ENCODE measurements around the gene PRR13.
"Not testable (repeated sequence)": the region's sequence is repeated elsewhere in the genome, so short reads cannot be mapped to it uniquely, and the experiment has no call there.

PRR13 gene

GRCh38 chr12:53441040-53441833, at the start of gene PRR13:
Gene PRR13, plus strand, starts transcription at chr12:53441734. Its CDS starts 981 bp downstream, at chr12:53442715.
- peak within 1 kb of the TSS; percentile 86 to 99 (median 96) for H3K4me2 ChIP-seq
- H3K27ac ChIP-seq: peak within 1 kb of the TSS; percentile 79 to 96 (median 94)
- H3K4me1 ChIP-seq: peaks cover 40 to 54% (median 49%) of the 10 kb centered on the region in 10 experiments
- H3K4me3 ChIP-seq: peak within 1 kb of the TSS; percentile 72 to 95 (median 88)
- H3K9ac ChIP-seq: peak within 1 kb of the TSS; percentile 88 to 96 (median 92)
- no peaks in the 10 kb centered on the region for H3K9me3 ChIP-seq (replicated peaks in 1 of 11)
- peak; percentile 34 to 97 (median 90); a peak in 19 of 22 replicates for TF ChIP-seq Cebpa-rat (IDR thresholded peaks at IDR 0.05)
- peaks cover 24 to 36% (median 29%) of the 10 kb centered on the region in 11 experiments for H3K36me3 ChIP-seq
- H4K20me1 ChIP-seq: peaks cover 10 to 39% (median 33%) of the 10 kb centered on the region in 11 experiments; a peak in 19 of 22 replicates
- no peaks in the 10 kb centered on the region for H3K27me3 ChIP-seq

GRCh38 chr12:53399896-53400295, 41.6 kb upstream of the PRR13 start:
- Histone ChIP-seq H3K4me3 (no peak overlapping the region), H3K36me3 (peaks cover 68 to 98% (median 90%) of the 10 kb centered on the region in 11 experiments), H4K20me1 (peaks cover 23 to 100% (median 72%) of the 10 kb centered on the region in 11 experiments; a peak in 21 of 22 replicates), H3K9me3 (replicated peaks in 1 of 11) (peaks cover 0 to 4% (median 0%) of the 10 kb centered on the region in 11 experiments; a peak in 2 of 22 replicates), H3K27ac (no peak overlapping the region), H3K4me2 (no peak overlapping the region), H3K27me3 (no peaks in the 10 kb centered on the region), H3K4me1 (peaks cover 0 to 15% (median 8%) of the 10 kb centered on the region in 10 experiments; a peak in 6 of 20 replicates), H3K9ac (no peak overlapping the region)
- TF ChIP-seq Cebpa-rat (IDR thresholded peaks at IDR 0.05): peak in 3 of 11 experiments; percentile 10 to 67 (median 17); a peak in 1 of 22 replicates

GRCh38 chr12:53402351-53402750, 39.2 kb upstream of the PRR13 start:
- not testable (repeated sequence) for H3K4me1 ChIP-seq; H3K27ac ChIP-seq; H3K9ac ChIP-seq; H3K4me3 ChIP-seq; H3K9me3 ChIP-seq (replicated peaks in 1 of 11); H3K27me3 ChIP-seq; H3K4me2 ChIP-seq
- Histone ChIP-seq H4K20me1 (peaks cover 11 to 100% (median 64%) of the 10 kb centered on the region in 11 experiments; a peak in 21 of 22 replicates), H3K36me3 (peaks cover 65 to 100% (median 88%) of the 10 kb centered on the region in 11 experiments)

- no peak for TF ChIP-seq Cebpa-rat (IDR thresholded peaks at IDR 0.05)
- Histone ChIP-seq H3K4me3 (no peak overlapping the region), H3K36me3 (peaks cover 70 to 100% (median 88%) of the 10 kb centered on the region in 11 experiments), H3K9me3 (replicated peaks in 1 of 11) (peaks cover 0 to 4% (median 0%) of the 10 kb centered on the region in 11 experiments; a peak in 2 of 22 replicates), H3K27ac (no peak overlapping the region), H3K27me3 (no peaks in the 10 kb centered on the region), H3K9ac (no peak overlapping the region), H3K4me1 (0 out of 20 replicates have a peak, but pooled peaks cover 0 to 4% (median 0%) of the 10 kb centered on the region in 10 experiments), H3K4me2 (no peak overlapping the region), H4K20me1 (peaks cover 11 to 97% (median 59%) of the 10 kb centered on the region in 11 experiments; a peak in 21 of 22 replicates)
These were observed 38.7 kb upstream of the PRR13 start for GRCh38 chr12:53402871-53403270.

DNA sequence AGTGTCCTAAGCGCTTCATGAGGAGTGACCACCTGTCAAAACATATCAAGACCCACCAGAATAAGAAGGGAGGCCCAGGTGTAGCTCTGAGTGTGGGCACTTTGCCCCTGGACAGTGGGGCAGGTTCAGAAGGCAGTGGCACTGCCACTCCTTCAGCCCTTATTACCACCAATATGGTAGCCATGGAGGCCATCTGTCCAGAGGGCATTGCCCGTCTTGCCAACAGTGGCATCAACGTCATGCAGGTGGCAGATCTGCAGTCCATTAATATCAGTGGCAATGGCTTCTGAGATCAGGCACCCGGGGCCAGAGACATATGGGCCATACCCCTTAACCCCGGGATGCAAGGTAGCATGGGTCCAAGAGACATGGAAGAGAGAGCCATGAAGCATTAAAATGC, 30.6 kb upstream of the PRR13 start:
- H4K20me1 ChIP-seq: peaks cover 0 to 90% (median 23%) of the 10 kb centered on the region in 11 experiments; a peak in 18 of 22 replicates
- no peak overlapping the region for H3K9ac ChIP-seq
- peaks cover 76 to 90% (median 82%) of the 10 kb centered on the region in 11 experiments for H3K36me3 ChIP-seq
- no peaks in the 10 kb centered on the region for H3K9me3 ChIP-seq (replicated peaks in 1 of 11)
- peaks cover 30 to 41% (median 34%) of the 10 kb centered on the region in 10 experiments for H3K4me1 ChIP-seq
- peaks cover 0 to 12% (median 0%) of the 10 kb centered on the region in 11 experiments; a peak in 4 of 22 replicates for H3K27me3 ChIP-seq
- no peak for TF ChIP-seq Cebpa-rat (IDR thresholded peaks at IDR 0.05)
- no peak overlapping the region for H3K27ac ChIP-seq
- H3K4me3 ChIP-seq: no peak overlapping the region
- no peak overlapping the region; a peak in 1 of 22 replicates for H3K4me2 ChIP-seq

GRCh38 chr12:53413485-53414204, 27.9 kb upstream of the PRR13 start:
- Histone ChIP-seq H4K20me1 (peaks cover 0 to 93% (median 26%) of the 10 kb centered on the region in 11 experiments; a peak in 14 of 22 replicates), H3K4me1 (peaks cover 55 to 67% (median 59%) of the 10 kb centered on the region in 10 experiments), H3K9ac (no peak overlapping the region), H3K36me3 (peaks cover 51 to 63% (median 55%) of the 10 kb centered on the region in 11 experiments), H3K27ac (no peak overlapping the region), H3K4me3 (no peak overlapping the region), H3K4me2 (peak overlapping the region in 7 of 11 experiments; percentile 1 to 49 (median 36); a peak in 10 of 22 replicates), H3K9me3 (replicated peaks in 1 of 11) (no peaks in the 10 kb centered on the region), H3K27me3 (peaks cover 0 to 20% (median 0%) of the 10 kb centered on the region in 11 experiments; a peak in 9 of 22 replicates)
- no peak for TF ChIP-seq Cebpa-rat (IDR thresholded peaks at IDR 0.05)

DNA sequence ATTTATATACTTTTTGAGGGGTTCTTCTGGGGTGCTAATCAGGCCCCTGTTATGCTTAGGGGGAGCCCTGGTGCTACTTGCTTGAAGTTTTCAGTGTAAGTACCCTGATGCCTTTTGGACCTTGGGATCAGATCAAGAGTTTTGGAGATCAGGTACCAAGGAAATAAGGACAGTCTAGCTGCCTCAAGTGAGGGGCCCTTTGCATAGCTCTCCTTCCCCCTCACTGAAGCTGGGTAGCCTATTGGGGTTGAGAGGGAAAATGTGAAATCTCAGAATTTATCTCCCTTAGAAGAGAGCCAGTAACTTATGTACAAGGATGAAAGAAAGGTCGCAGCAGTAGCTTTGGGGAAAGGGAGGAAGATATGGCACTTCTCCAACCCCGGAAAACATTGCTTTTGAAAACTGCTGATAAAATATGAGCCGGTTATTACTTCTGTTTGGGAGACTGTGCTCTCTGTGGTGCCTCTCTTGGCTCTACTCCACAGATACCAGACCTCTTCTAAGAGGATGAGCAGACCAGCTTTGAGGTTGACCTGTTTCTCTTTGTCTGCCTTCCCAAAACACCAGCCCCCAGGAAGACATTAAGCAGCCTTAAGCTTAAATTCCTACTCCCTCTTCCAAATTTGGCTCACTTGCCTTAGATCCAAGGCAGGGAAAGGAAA, 26.6 kb upstream of the PRR13 start:
- H3K9me3 ChIP-seq (replicated peaks in 1 of 11): no peaks in the 10 kb centered on the region
- H3K36me3 ChIP-seq: peaks cover 38 to 51% (median 43%) of the 10 kb centered on the region in 11 experiments
- H3K4me2 ChIP-seq: peak overlapping the region; percentile 19 to 90 (median 38); a peak in 19 of 22 replicates
- no peak overlapping the region for H3K4me3 ChIP-seq
- H3K27ac ChIP-seq: no peak overlapping the region
- no peak overlapping the region for H3K9ac ChIP-seq
- H3K4me1 ChIP-seq: peaks cover 61 to 80% (median 71%) of the 10 kb centered on the region in 10 experiments
- no peak for TF ChIP-seq Cebpa-rat (IDR thresholded peaks at IDR 0.05)
- H3K27me3 ChIP-seq: peaks cover 0 to 32% (median 8%) of the 10 kb centered on the region in 11 experiments; a peak in 12 of 22 replicates
- peaks cover 0 to 81% (median 26%) of the 10 kb centered on the region in 11 experiments; a peak in 13 of 22 replicates for H4K20me1 ChIP-seq

- H4K20me1 ChIP-seq: peaks cover 0 to 73% (median 25%) of the 10 kb centered on the region in 11 experiments; a peak in 13 of 22 replicates
- not testable (repeated sequence) for H3K9ac ChIP-seq; H3K27ac ChIP-seq; H3K4me3 ChIP-seq; H3K9me3 ChIP-seq (replicated peaks in 1 of 11)
- H3K36me3 ChIP-seq: peaks cover 28 to 41% (median 33%) of the 10 kb centered on the region in 11 experiments
- H3K4me1 ChIP-seq: peaks cover 66 to 90% (median 80%) of the 10 kb centered on the region in 10 experiments
- peaks cover 0 to 42% (median 8%) of the 10 kb centered on the region in 11 experiments; a peak in 12 of 22 replicates for H3K27me3 ChIP-seq
- peak overlapping the region; percentile 19 to 90 (median 38); a peak in 20 of 22 replicates for H3K4me2 ChIP-seq
These were observed 25.7 kb upstream of the PRR13 start for GRCh38 chr12:53415752-53416389.

GRCh38 chr12:53417291-53417816, 24.2 kb upstream of the PRR13 start:
- H3K9ac ChIP-seq: peak overlapping the region in 2 of 11 experiments; percentile 26 to 31; a peak in 3 of 22 replicates
- not testable (repeated sequence) for H3K9me3 ChIP-seq (replicated peaks in 1 of 11)
- H3K4me1 ChIP-seq: peaks cover 65 to 91% (median 79%) of the 10 kb centered on the region in 10 experiments
- 0 out of 20 replicates have a peak overlapping the region, but pooled peaks of 1 of the 10 experiments have one; percentile 13 for H3K4me3 ChIP-seq
- peak overlapping the region in 10 of 11 experiments; percentile 19 to 60 (median 49); a peak in 19 of 22 replicates for H3K27ac ChIP-seq
- H3K36me3 ChIP-seq: peaks cover 14 to 27% (median 18%) of the 10 kb centered on the region in 11 experiments; a peak in 20 of 22 replicates
- H3K4me2 ChIP-seq: peak overlapping the region; percentile 76 to 93 (median 86)
- H3K27me3 ChIP-seq: peaks cover 0 to 47% (median 8%) of the 10 kb centered on the region in 11 experiments; a peak in 12 of 22 replicates
- H4K20me1 ChIP-seq: peaks cover 0 to 59% (median 22%) of the 10 kb centered on the region in 11 experiments; a peak in 13 of 22 replicates
